SKM-1 (cell line): ENCODE data around the gene METTL9.
A peak's percentile ranks its signal among the peaks of the same experiment; 100 is the strongest.
"Not testable (repeated sequence)": the region's sequence is repeated elsewhere in the genome, so short reads cannot be mapped to it uniquely, and the experiment has no call there.

Experiments used
- DNase-seq: peaks from one replicate; lab custom pipeline; 2025; ENCODE audit not compliant: unreplicated experiment; lab: John Stamatoyannopoulos, UW

METTL9 gene

GRCh38 chr16:21656795-21657768 is 57.7 kb downstream of the METTL9 start:
- peak; percentile 18 for DNase-seq

DNA sequence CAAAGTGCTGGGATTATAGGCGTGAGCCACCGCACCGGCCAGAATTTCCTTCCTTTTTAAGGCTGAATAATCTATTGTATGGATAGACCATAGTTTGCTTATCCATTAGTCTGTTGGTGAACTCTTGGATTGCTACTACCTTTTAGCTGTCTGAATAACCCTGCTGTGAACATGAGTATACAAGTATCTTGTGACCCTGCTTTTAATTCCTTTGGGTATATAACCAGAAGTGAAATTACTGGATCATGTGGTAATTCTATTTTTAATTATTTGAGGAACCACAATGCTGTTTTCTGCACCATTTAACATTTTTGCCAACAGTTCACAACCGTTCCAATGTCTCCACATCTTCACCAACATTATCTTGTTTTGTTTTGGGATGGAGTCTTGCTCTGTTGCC is 59.7 kb downstream of the METTL9 start:
- no peak for DNase-seq

DNA sequence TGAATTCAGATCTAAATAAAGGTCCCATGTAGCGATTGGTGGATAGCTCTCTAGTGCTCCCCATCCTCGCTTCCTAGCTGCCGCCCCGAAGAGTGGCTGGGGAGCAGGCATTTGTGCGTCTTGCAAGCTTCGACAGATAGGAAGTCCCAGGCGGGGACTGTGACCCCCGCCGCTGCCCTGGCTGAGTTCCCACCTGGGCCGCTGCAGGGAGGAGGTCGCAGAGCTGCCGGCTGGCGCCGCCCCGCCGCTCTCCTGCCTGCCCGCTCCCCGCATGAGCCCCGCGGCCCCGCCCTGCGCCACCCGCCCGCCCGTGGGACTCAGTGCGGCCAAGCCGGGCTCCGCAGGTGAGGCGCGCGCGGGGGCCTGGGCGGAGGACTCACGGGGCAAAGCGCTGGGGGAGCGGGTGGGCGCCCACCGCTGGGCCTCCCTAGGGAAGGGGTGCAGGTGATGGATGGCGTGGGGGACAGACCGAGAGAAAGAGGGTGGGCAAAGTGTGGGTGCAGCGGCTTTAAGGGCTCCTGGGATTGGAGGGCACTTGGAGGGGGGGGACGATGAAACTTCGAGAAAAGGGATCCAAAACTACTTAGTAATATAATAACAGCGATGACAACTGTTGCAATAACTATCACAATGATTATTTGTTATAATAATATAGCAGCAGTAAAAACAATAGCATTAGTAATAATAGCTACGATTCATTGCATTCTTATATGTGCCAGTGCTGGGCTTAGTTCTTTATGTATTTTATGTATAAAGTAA is 64.7 kb downstream of the METTL9 start, which contains the start of gene OTOA:
Gene OTOA, plus strand, starts transcription at position 80 of the 759 bp plus-strand sequence. CDS start 14,547 bp downstream, outside the sequence.
- no peak for DNase-seq

GRCh38 chr16:21664801-21665492 is 65.6 kb downstream of the METTL9 start:
- no peak for DNase-seq

DNA sequence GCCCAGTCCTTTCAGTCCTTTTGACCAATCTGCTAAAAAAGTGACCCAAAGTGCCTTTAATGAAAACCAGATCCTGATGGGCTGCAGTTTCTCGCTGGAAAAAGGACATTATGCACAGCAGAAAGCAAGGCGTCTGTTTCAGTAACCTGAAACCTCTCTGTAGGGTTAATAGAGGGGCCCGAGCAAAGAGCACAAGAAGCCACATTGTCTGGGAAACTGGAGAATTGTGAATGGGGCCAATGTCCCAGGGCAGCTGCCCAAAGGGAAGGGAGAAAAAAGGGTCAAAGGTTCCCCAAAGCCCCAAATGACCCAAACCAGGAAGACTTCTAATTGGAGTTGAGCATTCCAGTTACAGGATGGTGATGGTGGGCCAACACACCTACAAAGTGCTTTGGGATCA is 67.4 kb downstream of the METTL9 start:
- DNase-seq, result no peak

GRCh38 chr16:21667575-21667974 is 68.2 kb downstream of the METTL9 start:
- DNase-seq, result no peak

GRCh38 chr16:21673469-21673868 is 74.1 kb downstream of the METTL9 start:
- DNase-seq, result no peak

DNA sequence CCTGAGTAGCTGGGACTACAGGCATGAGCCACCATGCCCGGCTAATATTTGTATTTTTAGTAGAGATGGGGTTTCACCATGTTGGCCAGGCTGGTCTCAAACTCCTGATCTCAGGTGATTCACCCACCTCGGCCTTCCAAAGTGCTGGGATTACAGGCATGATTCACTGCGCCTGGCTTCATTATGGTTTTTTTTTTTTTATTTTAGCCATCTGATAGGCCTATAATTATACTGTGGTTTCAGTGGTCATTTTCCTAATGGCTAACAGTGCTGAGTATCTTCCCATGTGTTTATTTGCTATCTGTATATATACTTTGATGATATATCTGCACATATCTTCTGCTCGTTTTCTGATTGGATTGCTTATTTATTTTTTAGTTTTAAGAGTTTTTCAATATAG is 75.1 kb downstream of the METTL9 start:
- DNase-seq, result not testable (repeated sequence)

- not testable (repeated sequence) for DNase-seq
Measured at GRCh38 chr16:21680714-21681113, 81.3 kb downstream of the METTL9 start.

- no peak for DNase-seq
Measured at GRCh38 chr16:21683184-21683583, 83.8 kb downstream of the METTL9 start.

GRCh38 chr16:21684199-21684598 is 84.8 kb downstream of the METTL9 start:
- DNase-seq, result no peak

DNA sequence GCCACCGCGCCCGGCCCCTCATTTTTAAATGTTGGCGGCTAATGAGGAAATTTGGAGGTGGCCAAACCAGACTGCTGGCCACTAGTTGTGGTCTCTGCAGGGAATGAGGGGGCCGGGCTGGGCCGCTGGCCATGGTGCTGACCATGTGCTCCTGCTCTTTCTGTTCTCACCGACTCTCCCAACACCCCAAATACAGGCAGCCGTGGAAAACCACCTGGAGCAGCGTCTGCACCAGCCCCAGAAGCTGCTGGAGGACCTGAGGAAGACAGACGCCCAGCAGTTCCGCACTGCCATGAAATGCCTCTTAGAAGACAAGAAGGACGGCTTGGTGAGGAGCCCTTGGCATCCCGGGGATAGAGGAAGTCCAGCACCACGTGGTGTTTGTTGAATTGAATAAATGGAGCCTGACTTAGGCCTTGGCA is 85.7 kb downstream of the METTL9 start:
- no peak for DNase-seq

DNA sequence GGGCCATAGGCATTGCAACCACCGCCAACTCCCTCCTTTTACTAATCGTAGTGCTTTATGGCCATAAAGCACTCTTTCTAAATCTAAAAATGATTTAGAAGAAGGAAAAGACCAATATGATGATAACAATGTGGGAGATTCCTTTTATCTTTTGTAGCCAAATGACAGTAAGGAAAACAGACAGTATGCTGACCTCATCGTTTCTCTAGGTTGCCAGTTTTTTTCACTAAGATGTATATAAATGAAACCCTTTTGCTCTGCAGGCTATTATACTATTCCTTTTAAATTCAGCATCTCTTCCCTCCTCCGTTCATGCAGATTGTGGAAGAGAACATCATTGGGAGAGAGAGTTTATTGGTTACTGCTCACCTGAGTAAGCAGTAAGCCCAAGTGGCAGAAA is 89.7 kb downstream of the METTL9 start:
- no peak for DNase-seq

DNA sequence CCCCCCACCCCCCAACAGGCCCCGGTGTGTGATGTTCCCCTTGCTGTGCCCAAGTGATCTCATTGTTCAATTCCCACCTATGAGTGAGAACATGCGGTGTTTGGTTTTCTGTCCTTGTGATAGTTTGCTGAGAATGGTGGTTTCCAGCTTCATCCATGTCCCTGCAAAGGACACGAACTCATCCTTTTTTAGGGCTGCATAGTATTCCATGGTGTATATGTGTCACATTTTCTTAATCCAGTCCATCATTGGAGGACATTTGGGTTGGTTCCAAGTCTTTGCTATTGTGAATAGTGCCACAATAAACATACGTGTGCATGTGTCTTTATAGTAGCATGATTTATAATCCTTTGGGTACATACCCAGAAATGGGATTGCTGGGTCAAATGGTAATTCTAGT is 91.6 kb downstream of the METTL9 start:
- DNase-seq, result not testable (repeated sequence)

DNA sequence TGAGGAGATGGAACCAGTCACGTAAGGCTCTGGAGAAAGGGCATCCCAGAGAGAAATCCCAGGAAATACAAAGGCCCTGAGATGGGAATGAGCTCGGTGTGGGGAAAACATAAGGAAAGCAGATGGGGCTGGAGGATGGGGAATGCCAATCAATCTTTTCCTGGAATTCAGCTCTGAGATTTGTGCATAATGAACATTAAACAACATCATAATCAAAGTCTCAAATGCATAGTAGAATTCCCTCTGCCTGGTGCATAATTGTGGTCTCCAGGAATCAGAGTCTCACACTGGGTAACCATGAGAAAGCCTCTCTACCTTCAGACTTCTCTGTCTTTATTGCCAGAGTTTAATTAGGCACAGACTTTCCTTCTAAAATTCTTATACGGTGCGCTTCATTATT is 95.2 kb downstream of the METTL9 start:
- DNase-seq, result no peak

DNA sequence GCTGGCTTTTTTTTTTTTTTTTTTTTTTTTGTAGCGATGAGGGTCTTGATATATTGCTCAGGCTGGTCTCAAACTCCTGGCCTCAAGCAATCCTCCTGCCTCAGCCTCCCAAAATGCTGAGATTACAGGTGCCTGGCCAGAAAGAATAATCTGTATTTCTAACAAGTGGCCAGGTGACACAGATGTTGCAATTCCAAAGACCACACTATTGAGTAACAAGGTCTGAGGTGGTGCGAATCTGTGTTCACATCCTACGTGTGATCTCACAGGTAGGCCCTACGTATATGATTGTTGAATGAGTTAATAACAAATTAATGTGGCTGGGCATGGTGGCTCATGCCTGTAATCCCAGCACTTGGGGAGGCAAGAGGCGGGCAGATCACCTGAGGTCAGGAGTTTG is 97.7 kb downstream of the METTL9 start:
- no peak for DNase-seq

DNA sequence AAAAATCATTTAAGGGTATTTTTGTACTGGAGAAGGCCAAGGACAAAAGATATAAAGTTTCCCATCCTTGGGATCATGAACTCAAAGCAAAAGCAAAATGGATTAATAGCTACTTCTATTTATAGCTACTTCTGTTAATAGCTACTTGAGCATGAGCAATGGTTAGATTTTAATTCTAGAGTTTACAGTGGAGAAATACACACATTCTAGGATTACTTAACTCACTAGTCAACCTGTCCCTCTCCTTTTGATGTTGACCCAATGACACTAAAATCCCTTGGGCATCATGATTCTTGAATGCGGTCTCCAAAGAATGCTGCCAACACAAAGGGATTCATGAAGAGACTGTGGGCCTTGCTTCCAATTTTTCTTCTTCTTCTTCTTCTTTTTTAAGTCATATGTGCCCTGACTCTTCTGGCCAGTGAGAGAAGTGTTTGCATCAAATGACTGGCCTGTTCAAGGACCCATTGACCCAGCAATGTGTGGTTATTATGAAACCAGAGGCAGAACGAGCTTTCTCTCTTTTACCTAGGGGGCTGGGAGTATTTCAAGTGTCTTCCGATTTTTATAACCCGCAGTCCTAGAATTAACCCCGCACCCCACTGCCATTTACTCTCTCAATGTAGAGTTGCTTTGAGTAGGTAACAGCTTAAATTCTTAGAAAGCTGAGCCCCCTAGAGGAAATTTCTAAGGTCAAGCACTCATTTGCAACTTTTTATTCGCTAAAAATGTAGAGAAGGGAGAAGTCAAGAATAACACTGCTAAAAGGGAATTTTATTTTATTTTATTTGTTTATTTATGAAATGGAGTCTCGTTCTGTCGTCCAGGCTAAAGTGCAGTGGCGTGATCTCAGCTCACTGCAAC is 99.0 kb downstream of the METTL9 start:
- DNase-seq, result no peak

DNA sequence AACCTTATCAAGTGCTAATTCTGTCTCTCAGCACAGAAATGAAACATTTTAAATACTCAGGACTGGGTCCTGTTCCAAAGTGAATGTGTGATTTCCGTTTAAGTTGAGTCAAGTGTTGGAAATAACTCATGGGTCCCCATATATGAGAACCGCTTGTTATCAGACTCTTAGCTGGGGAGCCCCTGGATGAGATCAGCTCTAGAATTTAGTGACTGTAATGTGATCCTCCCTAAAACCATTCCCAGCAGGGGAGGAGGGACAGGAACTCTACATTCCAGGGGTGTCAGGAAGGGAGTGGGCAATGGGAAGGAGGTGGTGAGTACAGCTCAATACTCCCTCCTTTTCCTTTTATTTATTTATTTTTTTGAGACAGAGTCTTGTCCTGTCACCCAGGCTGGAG is 101.9 kb downstream of the METTL9 start:
- no peak for DNase-seq

- no peak for DNase-seq
Measured at GRCh38 chr16:21702276-21702675, 102.9 kb downstream of the METTL9 start.

DNA sequence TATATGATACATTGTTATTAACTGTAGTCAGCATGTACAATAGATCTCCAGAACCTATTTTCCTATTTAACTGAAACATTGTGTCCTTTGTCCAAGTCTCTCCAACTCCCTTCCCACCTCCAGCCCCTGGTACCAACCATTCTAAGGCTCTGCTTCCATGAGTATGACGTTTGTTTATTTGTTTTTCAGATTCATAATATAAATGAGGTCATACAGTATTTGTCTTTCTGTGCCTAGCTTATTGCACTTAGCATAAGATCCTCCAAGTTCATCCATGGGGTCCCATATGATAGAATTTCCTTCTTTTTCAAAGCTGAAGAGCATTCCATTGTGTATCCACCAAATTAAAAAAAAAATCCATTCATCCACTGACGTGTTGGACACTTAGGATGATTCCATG is 103.8 kb downstream of the METTL9 start:
- no peak for DNase-seq
